Measurements from ENCODE around the gene NOC3L. TPM values are rescaled to one million over a fixed set of nuclear protein-coding genes. Genes with fewer than 3 reads are reported as not detected.

The NOC3L gene
- total RNA-seq, 1 donor from 2014 or later = 20.4 TPM

DNA sequence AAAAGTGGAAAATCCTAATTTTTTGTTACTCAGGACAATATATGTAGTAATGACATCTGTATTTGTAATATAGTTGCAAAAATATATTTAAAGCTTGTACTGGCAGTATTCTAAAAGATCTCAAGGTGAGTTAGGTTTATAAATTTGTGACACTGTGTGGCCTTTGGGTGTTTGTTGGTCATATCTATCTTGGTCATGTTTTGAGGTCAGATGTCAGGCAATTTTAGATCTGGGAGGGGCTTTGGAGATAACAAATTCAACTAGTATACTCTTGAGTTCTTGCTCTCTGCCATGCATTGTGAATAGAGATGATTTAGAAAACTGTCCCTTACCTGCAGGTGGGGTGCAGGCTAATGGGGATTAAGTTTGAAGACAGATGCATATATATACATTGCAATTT is 42.7 kb upstream of the NOC3L start:
- H3K4me3 Mint-ChIP-seq (ENCODE audit: low read depth) = peak overlapping the region; percentile 13
- H3K36me3 Mint-ChIP-seq (ENCODE audit: insufficient read depth) = no peaks in the 10 kb centered on the region
- no peaks in the 10 kb centered on the region for H3K27me3 Mint-ChIP-seq
- no peaks in the 10 kb centered on the region for H3K9me3 Mint-ChIP-seq (ENCODE audit: low read depth)
- no peak for DNase-seq (ENCODE audit: low spot score, unreplicated experiment)
- H3K27ac Mint-ChIP-seq = no peak overlapping the region
- TF ChIP-seq, protein P1, sequence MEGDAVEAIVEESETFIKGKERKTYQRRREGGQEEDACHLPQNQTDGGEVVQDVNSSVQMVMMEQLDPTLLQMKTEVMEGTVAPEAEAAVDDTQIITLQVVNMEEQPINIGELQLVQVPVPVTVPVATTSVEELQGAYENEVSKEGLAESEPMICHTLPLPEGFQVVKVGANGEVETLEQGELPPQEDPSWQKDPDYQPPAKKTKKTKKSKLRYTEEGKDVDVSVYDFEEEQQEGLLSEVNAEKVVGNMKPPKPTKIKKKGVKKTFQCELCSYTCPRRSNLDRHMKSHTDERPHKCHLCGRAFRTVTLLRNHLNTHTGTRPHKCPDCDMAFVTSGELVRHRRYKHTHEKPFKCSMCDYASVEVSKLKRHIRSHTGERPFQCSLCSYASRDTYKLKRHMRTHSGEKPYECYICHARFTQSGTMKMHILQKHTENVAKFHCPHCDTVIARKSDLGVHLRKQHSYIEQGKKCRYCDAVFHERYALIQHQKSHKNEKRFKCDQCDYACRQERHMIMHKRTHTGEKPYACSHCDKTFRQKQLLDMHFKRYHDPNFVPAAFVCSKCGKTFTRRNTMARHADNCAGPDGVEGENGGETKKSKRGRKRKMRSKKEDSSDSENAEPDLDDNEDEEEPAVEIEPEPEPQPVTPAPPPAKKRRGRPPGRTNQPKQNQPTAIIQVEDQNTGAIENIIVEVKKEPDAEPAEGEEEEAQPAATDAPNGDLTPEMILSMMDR (IDR thresholded peaks at IDR 0.05; ENCODE audit: unreplicated experiment) = no peak
- peaks cover 6% of the 10 kb centered on the region for H3K4me1 Mint-ChIP-seq (ENCODE audit: low read depth)

DNA sequence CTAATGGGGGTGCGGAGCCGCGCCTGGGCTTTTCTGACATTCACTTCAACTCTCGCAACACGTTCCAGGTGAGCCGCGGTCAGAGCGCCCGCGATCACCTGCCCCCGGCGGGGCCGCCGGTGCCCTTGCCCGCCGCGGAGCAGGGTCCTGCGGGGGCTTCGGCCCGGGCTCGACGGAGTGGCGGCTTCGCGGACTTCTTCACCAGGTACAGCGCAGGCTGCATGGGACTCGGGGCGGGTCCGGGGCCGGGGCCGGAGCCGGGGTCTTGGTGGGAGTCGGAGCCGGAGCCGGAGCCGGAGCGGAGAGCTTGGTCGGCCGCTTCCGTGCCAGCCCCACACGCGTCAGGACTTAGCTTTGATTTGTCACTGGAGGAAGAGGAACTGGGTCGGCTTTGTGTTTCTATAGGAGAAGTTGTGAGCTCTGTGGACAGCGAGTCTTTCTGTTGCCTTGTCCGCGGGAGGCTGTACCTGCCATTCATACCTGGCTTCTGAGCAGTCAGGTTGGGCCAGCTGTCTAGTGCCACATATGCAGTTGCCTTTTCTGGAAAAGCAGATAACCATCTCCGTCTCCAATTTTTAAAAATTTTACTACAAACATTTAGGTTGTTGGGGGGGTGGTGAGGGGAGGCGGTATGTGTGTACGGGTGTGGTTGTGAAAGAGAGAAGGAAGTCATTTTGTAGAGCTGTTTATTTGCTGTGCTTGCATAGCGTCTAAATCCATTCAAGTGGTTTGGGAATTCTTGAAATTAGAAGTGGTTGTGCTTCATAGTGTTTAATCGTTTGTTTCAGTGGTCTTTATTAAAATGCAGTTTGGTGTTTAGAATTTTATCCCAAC is 40.9 kb upstream of the NOC3L start:
- H3K27ac Mint-ChIP-seq = peak overlapping the region; percentile 96
- peaks cover 5% of the 10 kb centered on the region for H3K4me1 Mint-ChIP-seq (ENCODE audit: low read depth)
- no peaks in the 10 kb centered on the region for H3K9me3 Mint-ChIP-seq (ENCODE audit: low read depth)
- DNase-seq (ENCODE audit: low spot score, unreplicated experiment) = peak; percentile 37
- peak overlapping the region; percentile 91 for H3K4me3 Mint-ChIP-seq (ENCODE audit: low read depth)
- TF ChIP-seq, protein P1 (IDR thresholded peaks at IDR 0.05; ENCODE audit: unreplicated experiment) = no peak
- no peaks in the 10 kb centered on the region for H3K36me3 Mint-ChIP-seq (ENCODE audit: insufficient read depth)
- H3K27me3 Mint-ChIP-seq = no peaks in the 10 kb centered on the region

DNA sequence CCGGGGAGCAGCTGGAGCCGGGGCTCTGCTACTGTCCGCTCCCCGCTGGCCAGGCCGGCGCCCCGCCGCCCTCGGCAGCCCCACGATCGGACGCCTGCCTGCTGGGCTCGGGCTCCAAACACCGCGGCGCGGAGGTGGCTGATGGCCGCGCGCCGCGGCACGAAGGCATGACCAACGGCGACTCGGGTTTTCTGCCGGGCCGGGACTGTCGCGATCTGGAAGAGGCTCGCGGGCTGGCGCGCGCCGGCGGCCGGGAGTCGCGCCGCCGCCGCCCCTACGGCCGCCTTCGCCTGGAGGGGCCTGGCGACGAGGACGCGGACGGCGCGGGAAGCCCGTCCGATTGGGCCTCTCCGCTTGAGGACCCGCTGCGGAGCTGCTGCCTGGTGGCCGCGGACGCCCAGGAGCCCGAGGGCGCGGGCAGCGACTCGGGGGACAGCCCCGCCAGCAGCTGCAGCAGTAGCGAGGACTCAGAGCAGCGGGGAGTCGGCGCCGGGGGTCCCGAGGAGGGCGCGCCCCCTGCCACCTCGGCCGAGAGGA is 40.2 kb upstream of the NOC3L start:
- Mint-ChIP-seq H3K27me3 (no peaks in the 10 kb centered on the region), H3K4me1 (ENCODE audit: low read depth) (peaks cover 3% of the 10 kb centered on the region), H3K36me3 (ENCODE audit: insufficient read depth) (no peaks in the 10 kb centered on the region), H3K4me3 (ENCODE audit: low read depth) (peak overlapping the region; percentile 91), H3K27ac (no peak overlapping the region), H3K9me3 (ENCODE audit: low read depth) (no peaks in the 10 kb centered on the region)
- TF ChIP-seq, protein P1 (IDR thresholded peaks at IDR 0.05; ENCODE audit: unreplicated experiment) = no peak
- peak; percentile 43 for DNase-seq (ENCODE audit: low spot score, unreplicated experiment)

DNA sequence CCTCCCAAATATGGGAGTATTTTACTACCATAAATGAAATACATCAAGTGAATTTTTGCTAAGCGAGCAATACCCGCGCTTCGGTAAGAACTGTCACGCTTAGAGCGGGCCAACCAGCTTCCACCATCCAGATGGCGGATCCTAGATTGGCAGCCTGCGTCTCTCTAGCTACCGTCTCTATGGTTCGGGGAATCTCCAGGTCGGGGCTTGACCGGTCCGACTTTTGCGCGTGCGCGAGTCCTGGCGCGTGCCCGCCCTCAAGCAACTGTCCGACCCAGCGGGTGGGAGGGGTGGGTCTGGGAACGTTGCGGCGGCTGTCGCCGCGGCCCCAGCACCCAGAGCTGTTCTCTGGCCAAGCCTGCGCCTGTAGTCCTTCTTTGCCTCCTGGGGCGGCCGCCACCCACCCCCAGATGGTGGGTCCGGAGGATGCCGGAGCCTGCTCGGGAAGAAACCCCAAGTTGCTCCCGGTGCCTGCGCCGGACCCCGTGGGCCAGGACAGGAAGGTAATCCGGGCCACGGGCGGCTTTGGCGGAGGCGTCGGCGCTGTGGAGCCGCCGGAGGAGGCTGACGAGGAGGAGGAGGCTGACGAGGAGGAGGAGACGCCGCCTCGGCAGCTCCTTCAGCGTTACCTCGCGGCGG is 39.6 kb upstream of the NOC3L start, which contains the start of gene TBC1D12:
TSS of gene TBC1D12 (plus strand) at position 338 of the 639 bp plus-strand sequence. CDS start at position 411, 73 bp downstream.
- TF ChIP-seq, protein P1 (IDR thresholded peaks at IDR 0.05; ENCODE audit: unreplicated experiment) = no peak
- peak within 1 kb of the TSS; percentile 91 for H3K4me3 Mint-ChIP-seq (ENCODE audit: low read depth)
- peak; percentile 79 for DNase-seq (ENCODE audit: low spot score, unreplicated experiment)
- no peaks in the 10 kb centered on the region for H3K9me3 Mint-ChIP-seq (ENCODE audit: low read depth)
- H3K27ac Mint-ChIP-seq = peak within 1 kb of the TSS; percentile 11
- H3K4me1 Mint-ChIP-seq (ENCODE audit: low read depth) = peaks cover 3% of the 10 kb centered on the region
- no peaks in the 10 kb centered on the region for H3K27me3 Mint-ChIP-seq
- H3K36me3 Mint-ChIP-seq (ENCODE audit: insufficient read depth) = no peaks in the 10 kb centered on the region

DNA sequence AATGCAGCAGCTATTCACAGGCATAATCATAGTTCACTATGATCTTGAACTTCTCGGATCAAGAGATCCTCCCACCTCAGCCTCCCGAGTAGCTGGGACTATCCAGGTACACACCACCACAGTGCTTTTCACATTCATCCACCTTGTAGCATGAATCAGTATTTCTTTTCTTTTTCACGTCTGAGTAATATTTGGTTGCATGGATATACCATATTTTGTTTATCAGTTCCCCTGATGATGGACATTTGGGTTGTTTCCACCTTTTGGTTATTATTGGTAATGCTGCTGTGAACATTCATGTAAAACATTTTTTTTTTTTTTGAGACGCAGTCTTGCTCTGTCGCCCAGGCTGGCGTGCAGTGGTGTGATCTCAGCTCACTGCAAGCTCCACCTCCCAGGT is 36.0 kb upstream of the NOC3L start:
- no peak overlapping the region for H3K4me3 Mint-ChIP-seq (ENCODE audit: low read depth)
- H3K4me1 Mint-ChIP-seq (ENCODE audit: low read depth) = no peaks in the 10 kb centered on the region
- no peaks in the 10 kb centered on the region for H3K9me3 Mint-ChIP-seq (ENCODE audit: low read depth)
- DNase-seq (ENCODE audit: low spot score, unreplicated experiment) = no peak
- no peak overlapping the region for H3K27ac Mint-ChIP-seq
- TF ChIP-seq, protein P1 (IDR thresholded peaks at IDR 0.05; ENCODE audit: unreplicated experiment) = no peak
- H3K36me3 Mint-ChIP-seq (ENCODE audit: insufficient read depth) = no peaks in the 10 kb centered on the region
- no peaks in the 10 kb centered on the region for H3K27me3 Mint-ChIP-seq
